ENCODE measurements around the gene WDR27.

- TF ChIP-seq REST (IDR thresholded peaks at IDR 0.05; ENCODE audit: insufficient read depth in 1 of 2, low read depth in 2 of 2, low read length in 2 of 2): no peak
- no peak for TF ChIP-seq TAF1 (IDR thresholded peaks at IDR 0.05; ENCODE audit: borderline replicate concordance, insufficient read depth, low read length)
- no peak for TF ChIP-seq POLR2AphosphoS5 (IDR thresholded peaks at IDR 0.05; ENCODE audit: low read depth, low read length)
- TF ChIP-seq FOXP2 (optimal IDR thresholded peaks at IDR 0.05; ENCODE audit: borderline replicate concordance, extremely low read depth, extremely low read length, insufficient read depth): no peak
- TF ChIP-seq SIN3A (IDR thresholded peaks at IDR 0.05; ENCODE audit: borderline replicate concordance, insufficient read depth, low read length): no peak
Observed at GRCh38 chr6:169561665-169562064, 140.2 kb downstream of the WDR27 start.
